Measurements from ENCODE around the gene WASF2.

DNA sequence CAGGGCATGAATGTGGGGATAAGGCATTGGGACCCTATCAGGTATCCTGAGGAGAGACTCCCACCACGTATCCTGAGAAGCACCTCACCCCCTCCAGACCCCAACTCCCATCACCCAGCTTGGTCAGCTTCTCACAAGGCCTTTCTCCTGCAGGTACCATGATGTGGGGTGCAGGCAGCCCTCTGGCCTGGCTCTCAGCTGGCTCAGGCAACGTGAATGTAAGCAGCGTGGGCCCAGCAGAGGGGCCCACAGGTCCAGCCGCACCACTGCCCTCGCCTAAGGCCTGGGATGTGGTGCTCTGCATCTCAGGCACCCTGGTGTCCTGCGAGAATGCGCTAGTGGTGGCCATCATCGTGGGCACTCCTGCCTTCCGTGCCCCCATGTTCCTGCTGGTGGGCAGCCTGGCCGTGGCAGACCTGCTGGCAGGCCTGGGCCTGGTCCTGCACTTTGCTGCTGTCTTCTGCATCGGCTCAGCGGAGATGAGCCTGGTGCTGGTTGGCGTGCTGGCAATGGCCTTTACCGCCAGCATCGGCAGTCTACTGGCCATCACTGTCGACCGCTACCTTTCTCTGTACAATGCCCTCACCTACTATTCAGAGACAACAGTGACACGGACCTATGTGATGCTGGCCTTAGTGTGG, 96.2 kb downstream of the WASF2 start:
- TF ChIP-seq, protein P1, sequence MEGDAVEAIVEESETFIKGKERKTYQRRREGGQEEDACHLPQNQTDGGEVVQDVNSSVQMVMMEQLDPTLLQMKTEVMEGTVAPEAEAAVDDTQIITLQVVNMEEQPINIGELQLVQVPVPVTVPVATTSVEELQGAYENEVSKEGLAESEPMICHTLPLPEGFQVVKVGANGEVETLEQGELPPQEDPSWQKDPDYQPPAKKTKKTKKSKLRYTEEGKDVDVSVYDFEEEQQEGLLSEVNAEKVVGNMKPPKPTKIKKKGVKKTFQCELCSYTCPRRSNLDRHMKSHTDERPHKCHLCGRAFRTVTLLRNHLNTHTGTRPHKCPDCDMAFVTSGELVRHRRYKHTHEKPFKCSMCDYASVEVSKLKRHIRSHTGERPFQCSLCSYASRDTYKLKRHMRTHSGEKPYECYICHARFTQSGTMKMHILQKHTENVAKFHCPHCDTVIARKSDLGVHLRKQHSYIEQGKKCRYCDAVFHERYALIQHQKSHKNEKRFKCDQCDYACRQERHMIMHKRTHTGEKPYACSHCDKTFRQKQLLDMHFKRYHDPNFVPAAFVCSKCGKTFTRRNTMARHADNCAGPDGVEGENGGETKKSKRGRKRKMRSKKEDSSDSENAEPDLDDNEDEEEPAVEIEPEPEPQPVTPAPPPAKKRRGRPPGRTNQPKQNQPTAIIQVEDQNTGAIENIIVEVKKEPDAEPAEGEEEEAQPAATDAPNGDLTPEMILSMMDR (IDR thresholded peaks at IDR 0.05), result no peak
- TF ChIP-seq POLR2A (IDR thresholded peaks at IDR 0.05), result no peak
